ENCODE results near the gene PLA2G6.

GRCh38 chr22:38172832-38173640 is 8.6 kb downstream of the PLA2G6 start:
- TF ChIP-seq CTCF (IDR thresholded peaks at IDR 0.05) (no peak), POLR2A (IDR thresholded peaks at IDR 0.05) (no peak)

All from ovary (tissue), 3 donors.